Measurements from ENCODE around the gene RUNX1. TPM values are rescaled to one million over a fixed set of nuclear protein-coding genes. Genes with fewer than 3 reads are reported as not detected.

Gene RUNX1
- total RNA-seq, 4 donors from 2014 or later: 2.9 to 18.7 (median 7.7) TPM

GRCh38 chr21:34825101-34825500 is 224.0 kb downstream of the RUNX1 start:
- intact Hi-C loops (cut with DNase I): loop anchor here (10.0 kb wide), 1 partner anchor 60 kb away; no protein-coding TSS in a partner anchor
- Histone ChIP-seq H3K27ac (no peak overlapping the region), H3K4me3 (replicated peaks in 1 of 3) (no peak overlapping the region), H3K9me3 (no peaks in the 10 kb centered on the region), H3K36me3 (no peaks in the 10 kb centered on the region), H3K27me3 (no peaks in the 10 kb centered on the region), H3K4me1 (peaks cover 0 to 10% of the 10 kb centered on the region in 2 donors)
- TF ChIP-seq CTCF (IDR thresholded peaks at IDR 0.05) (no peak), POLR2A (IDR thresholded peaks at IDR 0.05) (no peak)
- DNase-seq: no peak
- WGBS, 2 donors: 94 to 98% methylated on average over 3 of the region's 3 CpGs

- no peak overlapping the region for H3K27ac ChIP-seq
- 78 to 82% methylated on average over 1 of the region's 1 CpG for WGBS, 2 donors
- no peak overlapping the region for H3K4me3 ChIP-seq (replicated peaks in 1 of 3)
- no peaks in the 10 kb centered on the region for H3K27me3 ChIP-seq
- no peak for TF ChIP-seq CTCF (IDR thresholded peaks at IDR 0.05)
- TF ChIP-seq POLR2A (IDR thresholded peaks at IDR 0.05): no peak
- no peaks in the 10 kb centered on the region for H3K9me3 ChIP-seq
- intact Hi-C loops (cut with DNase I): loop anchor here (10.0 kb wide), 1 partner anchor 60 kb away; no protein-coding TSS in a partner anchor
- peaks cover 0 to 10% of the 10 kb centered on the region in 2 donors for H3K4me1 ChIP-seq
- no peaks in the 10 kb centered on the region for H3K36me3 ChIP-seq
- no peak for DNase-seq
Observed at GRCh38 chr21:34824314-34824713, 224.8 kb downstream of the RUNX1 start.

GRCh38 chr21:34822942-34823341 is 226.2 kb downstream of the RUNX1 start:
- Histone ChIP-seq H3K27me3 (no peaks in the 10 kb centered on the region), H3K36me3 (no peaks in the 10 kb centered on the region), H3K4me1 (peaks cover 0 to 10% of the 10 kb centered on the region in 2 donors), H3K4me3 (replicated peaks in 1 of 3) (no peak overlapping the region), H3K27ac (no peak overlapping the region), H3K9me3 (no peaks in the 10 kb centered on the region)
- DNase-seq: no peak
- 91 to 93% methylated on average over 6 of the region's 6 CpGs for WGBS, 2 donors
- no peak for TF ChIP-seq POLR2A (IDR thresholded peaks at IDR 0.05)
- TF ChIP-seq CTCF (IDR thresholded peaks at IDR 0.05): no peak
- intact Hi-C loops (cut with DNase I): loop anchor here (10.0 kb wide), 1 partner anchor 62 kb away; no protein-coding TSS in a partner anchor

- TF ChIP-seq POLR2A (IDR thresholded peaks at IDR 0.05) (no peak), CTCF (IDR thresholded peaks at IDR 0.05) (no peak)
- no peaks in the 10 kb centered on the region for H3K27me3 ChIP-seq
- WGBS, 2 donors: 89 to 93% methylated on average over 5 of the region's 5 CpGs
- no peak for DNase-seq
- intact Hi-C loops (cut with DNase I): loop anchor here (10.0 kb wide), 1 partner anchor 63 kb away; no protein-coding TSS in a partner anchor
- H3K36me3 ChIP-seq: no peaks in the 10 kb centered on the region
- H3K9me3 ChIP-seq: no peaks in the 10 kb centered on the region
- H3K27ac ChIP-seq: no peak overlapping the region
- peaks cover 0 to 4% of the 10 kb centered on the region in 2 donors for H3K4me1 ChIP-seq
- H3K4me3 ChIP-seq (replicated peaks in 1 of 3): no peak overlapping the region
Observed at GRCh38 chr21:34822168-34822567, 226.9 kb downstream of the RUNX1 start.

GRCh38 chr21:34821717-34822116 is 227.4 kb downstream of the RUNX1 start:
- no peak overlapping the region for H3K27ac ChIP-seq
- no peaks in the 10 kb centered on the region for H3K9me3 ChIP-seq
- H3K36me3 ChIP-seq: no peaks in the 10 kb centered on the region
- no peaks in the 10 kb centered on the region for H3K4me1 ChIP-seq
- H3K27me3 ChIP-seq: no peaks in the 10 kb centered on the region
- no peak overlapping the region for H3K4me3 ChIP-seq (replicated peaks in 1 of 3)
- DNase-seq: no peak
- no peak for TF ChIP-seq CTCF (IDR thresholded peaks at IDR 0.05)
- TF ChIP-seq POLR2A (IDR thresholded peaks at IDR 0.05): no peak
- intact Hi-C loops (cut with DNase I): loop anchor here (10.0 kb wide), 1 partner anchor 63 kb away; no protein-coding TSS in a partner anchor
- WGBS, 2 donors: 92 to 95% methylated on average over 7 of the region's 7 CpGs
